HG02852 (cell line): ENCODE data around the gene PTPRM.

Experiments
- ATAC-seq: cut with Tn5 transposase; IDR thresholded peaks from one replicate; pipeline ENCODE4 v1.9.1; 2021; ENCODE audit warnings: mild to moderate bottlenecking, moderate library complexity; ENCODE audit not compliant: unreplicated experiment

Gene PTPRM

GRCh38 chr18:7598167-7599047 is 31.3 kb downstream of the PTPRM start:
- ATAC-seq, result no peak

GRCh38 chr18:7600036-7600435 is 32.9 kb downstream of the PTPRM start:
- ATAC-seq, result no peak

GRCh38 chr18:7600528-7601245 is 33.6 kb downstream of the PTPRM start:
- ATAC-seq, result no peak

GRCh38 chr18:7601246-7601615 is 34.1 kb downstream of the PTPRM start:
- no peak for ATAC-seq

- ATAC-seq, result no peak
These were observed 34.8 kb downstream of the PTPRM start for GRCh38 chr18:7601936-7602335.

GRCh38 chr18:7603259-7604000 is 36.3 kb downstream of the PTPRM start:
- no peak for ATAC-seq

GRCh38 chr18:7604361-7604760 is 37.2 kb downstream of the PTPRM start:
- ATAC-seq, result no peak

- ATAC-seq, result no peak
These were observed 38.6 kb downstream of the PTPRM start for GRCh38 chr18:7605705-7606104.

- no peak for ATAC-seq
These were observed 40.5 kb downstream of the PTPRM start for GRCh38 chr18:7607540-7608173.

- ATAC-seq, result no peak
These were observed 41.0 kb downstream of the PTPRM start for GRCh38 chr18:7608174-7608550.

GRCh38 chr18:7608781-7609201 is 41.7 kb downstream of the PTPRM start:
- ATAC-seq, result no peak

GRCh38 chr18:7609617-7610016 is 42.5 kb downstream of the PTPRM start:
- no peak for ATAC-seq

- ATAC-seq, result no peak
These were observed 46.9 kb downstream of the PTPRM start for GRCh38 chr18:7614042-7614441.

- no peak for ATAC-seq
These were observed 48.7 kb downstream of the PTPRM start for GRCh38 chr18:7615840-7616239.

- ATAC-seq, result no peak
These were observed 49.5 kb downstream of the PTPRM start for GRCh38 chr18:7616661-7617060.

GRCh38 chr18:7617738-7618422 is 50.8 kb downstream of the PTPRM start:
- ATAC-seq, result no peak

- ATAC-seq, result no peak
These were observed 51.9 kb downstream of the PTPRM start for GRCh38 chr18:7618891-7619442.

- ATAC-seq, result no peak
These were observed 52.6 kb downstream of the PTPRM start for GRCh38 chr18:7619676-7620075.

GRCh38 chr18:7622721-7623120 is 55.6 kb downstream of the PTPRM start:
- ATAC-seq, result no peak

GRCh38 chr18:7623681-7624080 is 56.6 kb downstream of the PTPRM start:
- ATAC-seq, result no peak
